ENCODE measurements around the gene UBAC2. TPM values are rescaled to one million over a fixed set of nuclear protein-coding genes. Genes with fewer than 3 reads are reported as not detected.

Gene UBAC2
- polyA plus RNA-seq, 3 donors: 59.6 to 113 (median 96.7) TPM

- Histone ChIP-seq H4K20me1 (ENCODE audit: insufficient read depth, low read length) (peaks cover 60% of the 10 kb centered on the region), H2AFZ (ENCODE audit: insufficient read depth, low read depth, low read length, poor library complexity, severe bottlenecking) (no peak overlapping the region), H3K9ac (ENCODE audit: insufficient read depth, low read length, poor library complexity, severe bottlenecking) (no peak overlapping the region), H3K4me2 (replicated peaks; ENCODE audit: extremely low read depth, low read length, poor library complexity, severe bottlenecking) (no peak overlapping the region), H3K36me3 (replicated peaks in 1 of 2; ENCODE audit: control insufficient read depth in 1 of 2, insufficient read depth in 2 of 2, low read length in 2 of 2) (peaks cover 5 to 8% of the 10 kb centered on the region in 2 donors), H3K79me2 (ENCODE audit: insufficient read depth, low read length) (peaks cover 100% of the 10 kb centered on the region), H3K9me3 (replicated peaks in 1 of 2; ENCODE audit: control insufficient read depth in 1 of 2, insufficient read depth in 1 of 2, low read length in 2 of 2) (no peaks in the 10 kb centered on the region), H3K4me3 (replicated peaks in 1 of 3; ENCODE audit: low read depth in 2 of 3, low read length in 3 of 3) (no peak overlapping the region), H3K27me3 (ENCODE audit: control insufficient read depth in 2 of 2, insufficient read depth in 2 of 2, low read length in 2 of 2) (no peaks in the 10 kb centered on the region), H3K4me1 (ENCODE audit: control insufficient read depth in 1 of 2, insufficient read depth in 2 of 2, low read length in 2 of 2) (peaks cover 57 to 73% of the 10 kb centered on the region in 2 donors), H3K27ac (ENCODE audit: low read depth in 1 of 2, low read length in 2 of 2) (peak overlapping the region in 1 of 2 donors; percentile 52)
- WGBS (ENCODE audit: insufficient coverage): no CpG with 5 or more reads among the region's 6 CpGs
- Mint-ChIP-seq H3K27me3 (ENCODE audit: low read depth in 3 of 3) (peaks cover 0 to 2% (median 0%) of the 10 kb centered on the region in 3 donors), H3K4me1 (peaks cover 82% of the 10 kb centered on the region), H3K36me3 (peaks cover 12 to 19% of the 10 kb centered on the region in 2 donors), H3K27ac (peak overlapping the region in 3 of 7 donors; percentile 30 to 58 (median 43)), H3K9me3 (no peaks in the 10 kb centered on the region), H3K4me3 (no peak overlapping the region)
- intact Hi-C loops (cut with micrococcal nuclease): loop anchor here in 1 of 2 donors (10.0 kb wide), 1 partner anchor 646 kb away; the partner anchor contains the start of gene STK24
- no peak for DNase-seq
- no peak for TF ChIP-seq CTCF (IDR thresholded peaks at IDR 0.05)
Measured at GRCh38 chr13:99220199-99220935, 19.7 kb downstream of the UBAC2 start.

GRCh38 chr13:99221567-99222239 lies 21.0 kb downstream of the UBAC2 start:
- peak overlapping the region in 5 of 7 donors; percentile 27 to 56 (median 34) for H3K27ac Mint-ChIP-seq
- Histone ChIP-seq H2AFZ (ENCODE audit: insufficient read depth, low read depth, low read length, poor library complexity, severe bottlenecking) (no peak overlapping the region), H4K20me1 (ENCODE audit: insufficient read depth, low read length) (peaks cover 47% of the 10 kb centered on the region), H3K4me3 (replicated peaks in 1 of 3; ENCODE audit: low read depth in 2 of 3, low read length in 3 of 3) (no peak overlapping the region), H3K9ac (ENCODE audit: insufficient read depth, low read length, poor library complexity, severe bottlenecking) (no peak overlapping the region), H3K4me2 (replicated peaks; ENCODE audit: extremely low read depth, low read length, poor library complexity, severe bottlenecking) (no peak overlapping the region), H3K27ac (ENCODE audit: low read depth in 1 of 2, low read length in 2 of 2) (peak overlapping the region in 1 of 2 donors; percentile 28), H3K4me1 (ENCODE audit: control insufficient read depth in 1 of 2, insufficient read depth in 2 of 2, low read length in 2 of 2) (peaks cover 70 to 86% of the 10 kb centered on the region in 2 donors), H3K27me3 (ENCODE audit: control insufficient read depth in 2 of 2, insufficient read depth in 2 of 2, low read length in 2 of 2) (no peaks in the 10 kb centered on the region), H3K9me3 (replicated peaks in 1 of 2; ENCODE audit: control insufficient read depth in 1 of 2, insufficient read depth in 1 of 2, low read length in 2 of 2) (no peaks in the 10 kb centered on the region), H3K36me3 (replicated peaks in 1 of 2; ENCODE audit: control insufficient read depth in 1 of 2, insufficient read depth in 2 of 2, low read length in 2 of 2) (peaks cover 0 to 4% of the 10 kb centered on the region in 2 donors), H3K79me2 (ENCODE audit: insufficient read depth, low read length) (peaks cover 100% of the 10 kb centered on the region)
- no peaks in the 10 kb centered on the region for H3K9me3 Mint-ChIP-seq
- 100% methylated on average over 5 of the region's 8 CpGs for WGBS (ENCODE audit: insufficient coverage)
- no peak for TF ChIP-seq CTCF (IDR thresholded peaks at IDR 0.05)
- intact Hi-C loops (cut with micrococcal nuclease): loop anchor here in 1 of 2 donors (10.0 kb wide), 1 partner anchor 647 kb away; the partner anchor contains the start of gene STK24
- no peak for DNase-seq
- peaks cover 87% of the 10 kb centered on the region for H3K4me1 Mint-ChIP-seq
- peaks cover 15 to 21% of the 10 kb centered on the region in 2 donors for H3K36me3 Mint-ChIP-seq
- H3K4me3 Mint-ChIP-seq: no peak overlapping the region
- H3K27me3 Mint-ChIP-seq (ENCODE audit: low read depth in 3 of 3): peaks cover 0 to under 1% (median 0%) of the 10 kb centered on the region in 3 donors

Measured in CD14-positive monocyte (primary cell).